PC-3 (cell line): ENCODE results near the gene IL17RD.

Source experiments
- EZH2 ChIP-seq: fragments of 300-600 bp; sonication (generic); IDR thresholded peaks from one replicate; pipeline ENCODE4 v1.6.1; 2017; ENCODE audit warnings: antibody characterized with exemption, mild to moderate bottlenecking, low read length; ENCODE audit not compliant: unreplicated experiment
- EZH2phosphoT487 ChIP-seq: fragments of 300-600 bp; sonication (generic); IDR thresholded peaks from 2 replicates; pipeline ENCODE4 v1.6.1; 2018; ENCODE audit warnings: mild to moderate bottlenecking, antibody characterized with exemption, low read length, borderline replicate concordance
- TF ChIP-seq, protein P1 (sequence below): fragments of 300-600 bp; sonication (generic); conservative IDR thresholded peaks from 2 replicates; pipeline ENCODE4 v1.5.1; 2017; ENCODE audit warnings: antibody characterized with exemption, low read depth, mild to moderate bottlenecking, low read length

DNA sequence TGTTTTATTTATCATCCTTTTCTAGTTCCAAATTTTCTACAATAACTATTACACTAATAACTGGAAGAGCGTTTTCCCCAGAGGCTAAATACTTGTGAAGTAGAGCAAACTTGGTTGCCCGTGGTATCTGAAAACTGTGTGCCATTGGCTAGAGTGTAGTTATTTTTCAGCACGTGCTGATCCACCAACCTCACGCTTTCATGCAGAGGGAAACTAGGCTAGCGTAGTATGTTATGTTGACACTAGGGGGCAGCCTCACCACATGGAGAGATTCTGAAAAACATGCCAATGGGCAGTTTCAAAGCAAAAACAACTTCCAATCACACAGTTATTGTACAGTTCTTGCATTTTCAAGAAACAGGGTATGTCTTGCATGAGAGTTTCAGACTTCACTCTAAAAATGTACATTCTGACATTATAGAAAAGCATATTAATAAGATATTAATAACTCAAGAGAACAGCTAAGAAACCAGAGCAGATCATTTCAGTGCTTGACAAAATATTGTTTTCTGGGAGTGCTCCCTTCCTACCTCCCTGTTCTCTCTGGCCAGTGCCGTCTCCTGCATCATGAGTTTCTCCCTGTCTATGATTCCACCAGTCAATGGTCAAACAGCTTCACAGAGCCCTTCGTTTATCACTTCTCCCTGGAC is 65.0 kb downstream of the IL17RD start:
- TF ChIP-seq, protein P1, sequence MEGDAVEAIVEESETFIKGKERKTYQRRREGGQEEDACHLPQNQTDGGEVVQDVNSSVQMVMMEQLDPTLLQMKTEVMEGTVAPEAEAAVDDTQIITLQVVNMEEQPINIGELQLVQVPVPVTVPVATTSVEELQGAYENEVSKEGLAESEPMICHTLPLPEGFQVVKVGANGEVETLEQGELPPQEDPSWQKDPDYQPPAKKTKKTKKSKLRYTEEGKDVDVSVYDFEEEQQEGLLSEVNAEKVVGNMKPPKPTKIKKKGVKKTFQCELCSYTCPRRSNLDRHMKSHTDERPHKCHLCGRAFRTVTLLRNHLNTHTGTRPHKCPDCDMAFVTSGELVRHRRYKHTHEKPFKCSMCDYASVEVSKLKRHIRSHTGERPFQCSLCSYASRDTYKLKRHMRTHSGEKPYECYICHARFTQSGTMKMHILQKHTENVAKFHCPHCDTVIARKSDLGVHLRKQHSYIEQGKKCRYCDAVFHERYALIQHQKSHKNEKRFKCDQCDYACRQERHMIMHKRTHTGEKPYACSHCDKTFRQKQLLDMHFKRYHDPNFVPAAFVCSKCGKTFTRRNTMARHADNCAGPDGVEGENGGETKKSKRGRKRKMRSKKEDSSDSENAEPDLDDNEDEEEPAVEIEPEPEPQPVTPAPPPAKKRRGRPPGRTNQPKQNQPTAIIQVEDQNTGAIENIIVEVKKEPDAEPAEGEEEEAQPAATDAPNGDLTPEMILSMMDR: peak; percentile 92
- no peak for TF ChIP-seq EZH2
- no peak for TF ChIP-seq EZH2phosphoT487
